ENCODE measurements around the gene GPR137. TPM values are rescaled to one million over a fixed set of nuclear protein-coding genes. Genes with fewer than 3 reads are reported as not detected.

GPR137 gene
- total and polyA plus RNA-seq, 10 of the 15 experiments (the other 5 are each of a cell fraction or from before 2014, with no cell fraction given), result 0.37 to 29.2 (median 13.8) TPM

DNA sequence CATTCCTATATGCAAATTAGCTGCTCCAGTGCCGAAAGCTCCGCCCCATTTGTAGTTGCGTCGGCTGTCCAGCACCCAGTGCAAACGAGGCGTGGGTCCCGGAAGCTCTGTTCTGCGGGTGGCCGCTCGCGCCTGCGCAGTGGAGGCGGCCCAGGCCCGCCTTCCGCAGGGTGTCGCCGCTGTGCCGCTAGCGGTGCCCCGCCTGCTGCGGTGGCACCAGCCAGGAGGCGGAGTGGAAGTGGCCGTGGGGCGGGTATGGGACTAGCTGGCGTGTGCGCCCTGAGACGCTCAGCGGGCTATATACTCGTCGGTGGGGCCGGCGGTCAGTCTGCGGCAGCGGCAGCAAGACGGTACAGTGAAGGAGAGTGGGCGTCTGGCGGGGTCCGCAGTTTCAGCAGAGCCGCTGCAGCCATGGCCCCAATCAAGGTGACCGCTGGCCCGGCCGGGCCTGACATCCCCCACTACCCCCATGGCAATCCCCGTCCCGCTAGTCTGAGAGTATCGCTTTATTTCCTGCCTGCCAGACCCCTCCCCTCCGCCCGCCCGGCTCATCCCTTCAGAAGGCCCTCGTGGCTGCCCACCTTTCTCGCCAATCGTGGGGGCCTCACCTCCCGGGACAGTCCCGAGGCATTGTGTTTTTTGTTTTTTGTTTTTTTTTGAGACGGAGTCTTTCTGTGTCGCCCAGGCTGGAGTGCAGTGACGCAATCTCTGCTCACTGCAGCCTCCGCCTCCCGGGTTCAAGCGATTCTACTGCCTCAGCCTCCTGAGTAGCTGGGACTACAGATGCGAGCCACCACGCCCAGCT is 32.5 kb downstream of the GPR137 start, which contains the start of gene PRDX5 (continued):
- no peak for TF ChIP-seq HSF1 (IDR thresholded peaks at IDR 0.05; ENCODE audit: low read depth, low read length)
- no peak for TF ChIP-seq ZNF384 (IDR thresholded peaks at IDR 0.05; ENCODE audit: borderline replicate concordance, low read depth, low read length)

DNA sequence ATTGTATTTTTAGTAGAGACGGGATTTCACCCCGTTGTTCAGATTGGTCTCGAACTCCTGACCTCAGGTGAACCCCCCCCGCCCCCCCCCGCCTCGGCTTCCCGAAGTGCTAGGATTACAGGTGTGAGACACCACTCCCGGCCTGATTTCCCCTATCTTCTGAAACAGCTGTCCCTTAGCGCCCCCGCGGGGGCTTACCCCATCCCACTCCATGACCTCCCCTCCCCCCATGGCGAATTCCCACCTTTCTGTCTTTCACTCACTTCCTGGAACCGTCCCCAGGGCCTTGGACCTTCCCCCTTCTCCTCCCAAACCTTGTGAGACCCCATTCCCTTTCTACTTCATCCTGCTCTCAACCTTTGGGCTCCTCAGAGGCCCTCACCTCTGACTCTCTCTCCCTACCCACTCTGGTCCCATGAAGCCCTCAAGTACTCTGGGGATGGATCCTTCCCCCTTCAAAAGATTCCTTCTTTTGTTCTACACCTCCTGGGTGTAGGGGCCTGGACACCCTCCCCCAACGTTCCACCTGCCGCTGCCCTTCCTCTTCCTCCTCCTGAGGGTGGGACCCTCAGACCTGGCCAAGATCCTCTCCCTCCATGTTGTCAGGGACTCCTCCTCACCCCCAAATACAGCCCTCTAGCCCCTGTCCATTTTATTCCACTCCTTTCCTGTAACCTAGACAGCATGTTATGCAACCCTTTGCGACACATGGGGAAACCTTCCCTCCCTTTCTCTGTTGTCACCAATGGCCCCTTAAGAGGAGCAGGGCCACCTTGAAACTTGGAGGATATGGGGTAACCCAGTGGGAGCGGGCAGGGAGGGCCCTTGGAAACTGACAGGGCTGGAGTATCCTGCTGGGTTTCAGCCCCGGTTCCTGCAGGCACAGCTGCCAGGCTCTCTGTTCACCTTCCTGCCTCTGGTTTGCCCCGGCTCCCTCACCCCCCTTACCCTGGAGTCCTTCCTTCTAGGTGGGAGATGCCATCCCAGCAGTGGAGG is 33.4 kb downstream of the GPR137 start:
- TF ChIP-seq RFX5 (IDR thresholded peaks at IDR 0.05; ENCODE audit: low read depth, low read length), result no peak
- TF ChIP-seq, protein P1, sequence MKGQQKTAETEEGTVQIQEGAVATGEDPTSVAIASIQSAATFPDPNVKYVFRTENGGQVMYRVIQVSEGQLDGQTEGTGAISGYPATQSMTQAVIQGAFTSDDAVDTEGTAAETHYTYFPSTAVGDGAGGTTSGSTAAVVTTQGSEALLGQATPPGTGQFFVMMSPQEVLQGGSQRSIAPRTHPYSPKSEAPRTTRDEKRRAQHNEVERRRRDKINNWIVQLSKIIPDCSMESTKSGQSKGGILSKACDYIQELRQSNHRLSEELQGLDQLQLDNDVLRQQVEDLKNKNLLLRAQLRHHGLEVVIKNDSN (IDR thresholded peaks at IDR 0.05; ENCODE audit: borderline replicate concordance, extremely low read length, insufficient read depth, low read depth, low read length), result no peak
- peaks cover 9% of the 10 kb centered on the region for H3K4me1 ChIP-seq (ENCODE audit: control insufficient read depth, insufficient read depth, low read length)
- 40% methylated on average over 13 of the region's 19 CpGs for WGBS (ENCODE audit: insufficient coverage, insufficient replicate concordance, low lambda C conversion rate, missing lambda C conversion rate)
- in situ Hi-C loops (cut with MboI), result no loop called here
- peaks cover 0 to 10% of the 10 kb centered on the region in 2 experiments; a peak in 3 of 4 replicates for H3K36me3 ChIP-seq (ENCODE audit: control insufficient read depth in 2 of 2, insufficient read depth in 2 of 2, low read length in 1 of 2)
- H4K20me1 ChIP-seq (ENCODE audit: control insufficient read depth, insufficient read depth), result no peaks in the 10 kb centered on the region
- ChIA-PET CTCF (interaction anchor here (1.3 to 5.9 kb wide), 8 partner anchors 16 to 113 kb away, joined by 4 to 228 read pairs (median 22); partner anchors contain the start of genes CCDC88B, ESRRA, FERMT3 and RPS6KA4), SMC1A (ENCODE audit: uncharacterized antibody, unreplicated experiment) (interaction anchor here (1.5 to 5.3 kb wide), 4 partner anchors 14 to 332 kb away, joined by 7 to 71 read pairs (median 24); no protein-coding TSS in a partner anchor), POLR2A (interaction anchor here (0.7 to 3.5 kb wide), 10 partner anchors 8 to 395 kb away, joined by 3 to 27 read pairs (median 15); partner anchors contain the start of gene RPS6KA4), RAD21 (ENCODE audit: unreplicated experiment) (interaction anchor here (1.1 to 5.6 kb wide), 8 partner anchors 13 to 330 kb away, joined by 5 to 176 read pairs (median 38); partner anchors contain the start of genes CCDC88B, ESRRA, FERMT3 and RPS6KA4)
- peak overlapping the region; percentile 80 for H3K4me3 ChIP-seq
- TSS peak; percentile 68 for BruUV-seq (replicated peaks)
- H3K4me2 ChIP-seq (ENCODE audit: control insufficient read depth, insufficient read depth), result peak overlapping the region; percentile 98
- ATAC-seq, result no peak
- no peak for DNase-seq (ENCODE audit: low read depth, low spot score)
- intact Hi-C loops (cut with micrococcal nuclease; ENCODE audit: unreplicated experiment), result loop anchor here (1.0 to 5.0 kb wide), 2 partner anchors 12 to 38 kb away; partner anchors contain the start of gene RPS6KA4
- peak overlapping the region; percentile 99 for H3K27ac ChIP-seq (ENCODE audit: control insufficient read depth, insufficient read depth)
- peak overlapping the region; percentile 98 for H3K9ac ChIP-seq (ENCODE audit: control insufficient read depth, insufficient read depth, low read length)
- H3K9me3 ChIP-seq (replicated peaks; ENCODE audit: control insufficient read depth, insufficient read depth, low read length), result no peaks in the 10 kb centered on the region
- H2AFZ ChIP-seq (ENCODE audit: control insufficient read depth, low read depth, low read length), result no peak overlapping the region
- H3K27me3 ChIP-seq (replicated peaks in 1 of 2; ENCODE audit: control insufficient read depth in 2 of 2, insufficient read depth in 2 of 2, low read length in 1 of 2), result no peaks in the 10 kb centered on the region
- H3K79me2 ChIP-seq (ENCODE audit: control insufficient read depth, insufficient read depth, low read length), result peaks cover 26% of the 10 kb centered on the region
- FAIRE-seq, result no peak
